A673 (cell line): ENCODE results near the gene TEX13A. TPM values are rescaled to one million over a fixed set of nuclear protein-coding genes. Genes with fewer than 3 reads are reported as not detected.

Source experiments
- BruUV-seq: library from RNA; stranded (reverse); fragments of 400-500 nt; replicated peaks from 2 replicates; lab custom pipeline; 2021; lab: Mats Ljungman, UMichigan
- CTCF ChIA-PET: fragments of 300-600 bp; sonication (Branson Sonifier 250); formaldehyde crosslinking; loops from one replicate; lab custom pipeline; 2022; ENCODE audit warnings: antibody characterized with exemption; lab: Charles Lee
- POLR2A ChIA-PET: fragments of 300-600 bp; sonication (Branson Sonifier 250); formaldehyde crosslinking; loops from one replicate; lab custom pipeline; 2022; ENCODE audit warnings: antibody characterized with exemption; ENCODE audit not compliant: low non-redundant PET; lab: Charles Lee
- DNase-seq: peaks from one replicate; pipeline ENCODE4 v3.0.0-alpha.2; 2015; ENCODE audit warnings: low spot score
- H3K27ac ChIP-seq: fragments of 200-600 bp; sonication (generic); 2 replicates; pipeline ENCODE4 v1.5.1; 2016; ENCODE audit warnings: mixed run types, low read depth, mild to moderate bottlenecking, mixed read lengths, antibody characterized with exemption, low read length; ENCODE audit not compliant: poor library complexity, severe bottlenecking
- H3K27me3 ChIP-seq: fragments of 200-600 bp; sonication (generic); replicated peaks from 2 replicates; pipeline ENCODE4 v1.6.1; 2017; ENCODE audit warnings: mixed run types, low read depth, mild to moderate bottlenecking, mixed read lengths, antibody characterized with exemption, low read length; ENCODE audit not compliant: insufficient read depth, poor library complexity
- H3K36me3 ChIP-seq: fragments of 200-600 bp; sonication (generic); 2 replicates; pipeline ENCODE4 v1.6.1; 2016; ENCODE audit warnings: mixed run types, mild to moderate bottlenecking, mixed read lengths, antibody characterized with exemption, low read length; ENCODE audit not compliant: insufficient read depth, poor library complexity, severe bottlenecking
- H3K4me1 ChIP-seq: fragments of 200-600 bp; sonication (generic); 2 replicates; pipeline ENCODE4 v1.6.1; 2017; ENCODE audit warnings: mixed run types, mild to moderate bottlenecking, mixed read lengths, antibody characterized with exemption, low read length; ENCODE audit not compliant: insufficient read depth, poor library complexity, severe bottlenecking
- H3K4me3 ChIP-seq: fragments of 200-600 bp; sonication (generic); 2 replicates; pipeline ENCODE4 v1.5.1; 2016; ENCODE audit warnings: low read depth, mixed run types, mild to moderate bottlenecking, mixed read lengths, low read length; ENCODE audit not compliant: poor library complexity, severe bottlenecking
- H3K9me3 ChIP-seq: fragments of 200-600 bp; sonication (generic); 2 replicates; pipeline ENCODE4 v1.6.1; 2016; ENCODE audit warnings: mixed run types, low read depth, mild to moderate bottlenecking, mixed read lengths, antibody characterized with exemption, low read length; ENCODE audit not compliant: poor library complexity, severe bottlenecking
- CTCF ChIP-seq: fragments of 300-800, 200-600 bp; sonication (generic); conservative IDR thresholded peaks from 2 replicates; pipeline ENCODE4 v1.5.1; 2017; ENCODE audit warnings: low read depth, mild to moderate bottlenecking, antibody characterized with exemption, low read length, moderate library complexity, mixed read lengths
- EZH2 ChIP-seq: fragments of 200-600 bp; sonication (generic); IDR thresholded peaks from 2 replicates; pipeline ENCODE4 v1.6.1; 2017; ENCODE audit warnings: borderline replicate concordance, low read depth, mild to moderate bottlenecking, mixed read lengths, antibody characterized with exemption, low read length; ENCODE audit not compliant: poor library complexity, severe bottlenecking
- intact Hi-C: fragments of 100-400 bp; cut with micrococcal nuclease; formaldehyde crosslinking; loops from one replicate; pipeline ENCODE4 v1.10.0; 2022; ENCODE audit not compliant: unreplicated experiment
- total RNA-seq: library from RNA; stranded (reverse); gene quantifications from 2 replicates; pipeline ENCODE4 v1.2.3, GENCODE V29; 2021

The TEX13A gene
- total RNA-seq, 1 experiment from 2014 or later, result not detected

- H3K9me3 ChIP-seq, result no peaks in the 10 kb centered on the region
- BruUV-seq, result no TSS peak
- H3K27ac ChIP-seq, result no peak overlapping the region
- ChIA-PET CTCF (interaction anchor here (0.7 to 1.0 kb wide), 3 partner anchors 76 to 708 kb away, joined by 3 to 6 read pairs (median 5); no protein-coding TSS in a partner anchor), POLR2A (interaction anchor here (0.5 to 0.7 kb wide), 2 partner anchors 433 to 485 kb away, joined by 3 to 12 read pairs; no protein-coding TSS in a partner anchor)
- no peaks in the 10 kb centered on the region for H3K4me1 ChIP-seq
- no peak overlapping the region for H3K4me3 ChIP-seq
- intact Hi-C loops, result loop anchor here (10.0 kb wide), 1 partner anchor 56 kb away; no protein-coding TSS in a partner anchor
- no peaks in the 10 kb centered on the region for H3K27me3 ChIP-seq
- DNase-seq, result peak; percentile 35
- no peak for TF ChIP-seq EZH2
- TF ChIP-seq CTCF, result peak; percentile 77
- no peaks in the 10 kb centered on the region for H3K36me3 ChIP-seq
Measured at GRCh38 chrX:105190252-105190853, 30.1 kb downstream of the TEX13A start.

- no peak overlapping the region for H3K4me3 ChIP-seq
- DNase-seq, result no peak
- no peaks in the 10 kb centered on the region for H3K36me3 ChIP-seq
- no peaks in the 10 kb centered on the region for H3K4me1 ChIP-seq
- POLR2A ChIA-PET, result no interaction called here
- no peaks in the 10 kb centered on the region for H3K27me3 ChIP-seq
- no peak overlapping the region for H3K27ac ChIP-seq
- no peaks in the 10 kb centered on the region for H3K9me3 ChIP-seq
- intact Hi-C loops, result no loop called here
- TF ChIP-seq EZH2, result no peak
- TF ChIP-seq CTCF, result no peak
- CTCF ChIA-PET, result no interaction called here
- BruUV-seq, result no TSS peak
Measured at GRCh38 chrX:105189093-105189492, 31.4 kb downstream of the TEX13A start.

GRCh38 chrX:105179644-105180043 is 40.9 kb downstream of the TEX13A start:
- DNase-seq, result no peak
- POLR2A ChIA-PET, result no interaction called here

More at GRCh38 chrX:105179644-105180043, 40.9 kb downstream of the TEX13A start:
- Histone ChIP-seq H3K27ac (no peak overlapping the region), H3K4me1 (no peaks in the 10 kb centered on the region), H3K36me3 (no peaks in the 10 kb centered on the region), H3K9me3 (peaks cover 10% of the 10 kb centered on the region), H3K4me3 (no peak overlapping the region), H3K27me3 (no peaks in the 10 kb centered on the region)
- BruUV-seq, result no TSS peak
- no peak for TF ChIP-seq EZH2
- TF ChIP-seq CTCF, result no peak
- intact Hi-C loops, result no loop called here
- CTCF ChIA-PET, result no interaction called here
